Hepatocyte (in vitro differentiated cells): ENCODE results near the gene STARD13.

ENCODE experiments used
- CTCF ChIP-seq: fragments of 200-600 bp; sonication (generic); IDR thresholded peaks from 2 replicates; pipeline ENCODE4 v1.5.1; 2016; ENCODE audit warnings: antibody characterized with exemption, mild to moderate bottlenecking; ENCODE audit not compliant: poor library complexity
- EZH2 ChIP-seq: fragments of 200-600 bp; sonication (generic); IDR thresholded peaks from 2 replicates; pipeline ENCODE4 v1.6.1; 2016; ENCODE audit warnings: antibody characterized with exemption, mild to moderate bottlenecking, borderline replicate concordance
- EZH2phosphoT487 ChIP-seq: fragments of 200-600 bp; sonication (generic); IDR thresholded peaks from one replicate; pipeline ENCODE4 v1.6.1; 2018; ENCODE audit warnings: antibody characterized with exemption, mild to moderate bottlenecking, low read depth, moderate library complexity; ENCODE audit not compliant: unreplicated experiment, severe bottlenecking

- no peak for TF ChIP-seq CTCF
- no peak for TF ChIP-seq EZH2phosphoT487
- TF ChIP-seq EZH2 = no peak
Measured at GRCh38 chr13:33150662-33151061, 134.9 kb downstream of the STARD13 start.
